ENCODE measurements around the gene TRIM37.

- TF ChIP-seq, protein P1, sequence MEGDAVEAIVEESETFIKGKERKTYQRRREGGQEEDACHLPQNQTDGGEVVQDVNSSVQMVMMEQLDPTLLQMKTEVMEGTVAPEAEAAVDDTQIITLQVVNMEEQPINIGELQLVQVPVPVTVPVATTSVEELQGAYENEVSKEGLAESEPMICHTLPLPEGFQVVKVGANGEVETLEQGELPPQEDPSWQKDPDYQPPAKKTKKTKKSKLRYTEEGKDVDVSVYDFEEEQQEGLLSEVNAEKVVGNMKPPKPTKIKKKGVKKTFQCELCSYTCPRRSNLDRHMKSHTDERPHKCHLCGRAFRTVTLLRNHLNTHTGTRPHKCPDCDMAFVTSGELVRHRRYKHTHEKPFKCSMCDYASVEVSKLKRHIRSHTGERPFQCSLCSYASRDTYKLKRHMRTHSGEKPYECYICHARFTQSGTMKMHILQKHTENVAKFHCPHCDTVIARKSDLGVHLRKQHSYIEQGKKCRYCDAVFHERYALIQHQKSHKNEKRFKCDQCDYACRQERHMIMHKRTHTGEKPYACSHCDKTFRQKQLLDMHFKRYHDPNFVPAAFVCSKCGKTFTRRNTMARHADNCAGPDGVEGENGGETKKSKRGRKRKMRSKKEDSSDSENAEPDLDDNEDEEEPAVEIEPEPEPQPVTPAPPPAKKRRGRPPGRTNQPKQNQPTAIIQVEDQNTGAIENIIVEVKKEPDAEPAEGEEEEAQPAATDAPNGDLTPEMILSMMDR (IDR thresholded peaks at IDR 0.05), result no peak
- TF ChIP-seq EZH2 (IDR thresholded peaks at IDR 0.05), result no peak
These were observed 130.1 kb downstream of the TRIM37 start for GRCh38 chr17:58976541-58976940.
